ENCODE data around the gene ATP5F1C.

DNA sequence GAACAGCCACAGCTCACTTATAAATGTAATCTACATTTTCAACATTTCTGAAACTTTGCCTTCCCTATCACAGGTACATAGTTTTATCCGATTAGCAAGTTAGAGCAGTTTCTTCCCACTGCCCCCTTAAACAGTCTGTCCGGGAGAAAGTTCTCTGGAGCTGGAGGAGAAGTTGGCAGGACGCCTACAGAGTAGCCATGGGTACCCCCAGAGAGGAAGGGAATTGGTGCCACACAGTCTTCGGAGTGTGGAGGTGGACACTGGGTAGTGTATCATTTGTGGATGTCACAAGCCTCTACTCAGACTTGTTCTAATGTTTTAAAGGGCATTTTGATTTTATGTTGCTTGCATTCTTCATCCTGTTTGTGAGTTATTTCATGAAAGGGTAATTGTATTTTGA, 69.3 kb downstream of the ATP5F1C start:
- TF ChIP-seq, protein P1, sequence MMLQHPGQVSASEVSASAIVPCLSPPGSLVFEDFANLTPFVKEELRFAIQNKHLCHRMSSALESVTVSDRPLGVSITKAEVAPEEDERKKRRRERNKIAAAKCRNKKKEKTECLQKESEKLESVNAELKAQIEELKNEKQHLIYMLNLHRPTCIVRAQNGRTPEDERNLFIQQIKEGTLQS (IDR thresholded peaks at IDR 0.05): no peak
- no peak for TF ChIP-seq EZH2 (IDR thresholded peaks at IDR 0.05)
